Astrocyte (in vitro differentiated cells and primary cell): Measurements from ENCODE around the gene CD82. TPM values are rescaled to one million over a fixed set of nuclear protein-coding genes. Genes with fewer than 3 reads are reported as not detected.

Experiments used
- DNase-seq: peaks from one replicate; pipeline ENCODE4 v3.0.0-alpha.2; 2010; ENCODE audit warnings: low read depth
- FAIRE-seq: peaks from 2 replicates; lab custom pipeline; 2011; peaks lifted over from hg19 to GRCh38; lab: Jason Lieb, UNC
- H2AFZ ChIP-seq: 2 replicates; pipeline ENCODE4 v1.6.0; 2012; ENCODE audit warnings: low read depth, low read length, inconsistent platforms
- H3K27ac ChIP-seq: 2 replicates; pipeline ENCODE4 v1.5.1; 2011; ENCODE audit warnings: low read depth, low read length, inconsistent platforms
- H3K27me3 ChIP-seq: 2 replicates; pipeline ENCODE4 v1.6.0; 2011; ENCODE audit warnings: low read length, inconsistent platforms; ENCODE audit not compliant: insufficient read depth
- H3K36me3 ChIP-seq: 2 replicates; pipeline ENCODE4 v1.5.1; 2011; ENCODE audit warnings: low read length, inconsistent platforms; ENCODE audit not compliant: insufficient read depth
- H3K4me1 ChIP-seq: 2 replicates; pipeline ENCODE4 v1.5.1; 2011; ENCODE audit warnings: low read length, inconsistent platforms; ENCODE audit not compliant: insufficient read depth
- H3K4me2 ChIP-seq: 2 replicates; pipeline ENCODE4 v1.6.0; 2012; ENCODE audit warnings: low read length, inconsistent platforms
- H3K4me3 ChIP-seq: 2 replicates; pipeline ENCODE4 v1.5.1; 2011; ENCODE audit warnings: low read depth, mild to moderate bottlenecking, low read length, inconsistent platforms; ENCODE audit not compliant: insufficient read depth
- H3K79me2 ChIP-seq: 2 replicates; pipeline ENCODE4 v1.6.0; 2012; ENCODE audit warnings: mild to moderate bottlenecking, low read length, inconsistent platforms; ENCODE audit not compliant: insufficient read depth
- H3K9ac ChIP-seq: 2 replicates; pipeline ENCODE4 v1.6.0; 2012; ENCODE audit warnings: mild to moderate bottlenecking, low read length, inconsistent platforms
- H3K9me3 ChIP-seq: 2 replicates; pipeline ENCODE4 v1.5.1; 2012; ENCODE audit warnings: low read depth, mild to moderate bottlenecking, low read length, inconsistent platforms; ENCODE audit not compliant: insufficient read depth
- H4K20me1 ChIP-seq: 2 replicates; pipeline ENCODE4 v1.6.0; 2012; ENCODE audit warnings: low read length, inconsistent platforms; ENCODE audit not compliant: insufficient read depth
- H3K27ac Mint-ChIP-seq: one replicate; pipeline ENCODE4 v1.8.0; 2021; ENCODE audit warnings: mild to moderate bottlenecking, mixed read lengths; ENCODE audit not compliant: unreplicated experiment
- H3K27me3 Mint-ChIP-seq: one replicate; pipeline ENCODE4 v1.8.0; 2021; ENCODE audit warnings: low read depth, mixed read lengths; ENCODE audit not compliant: unreplicated experiment
- H3K36me3 Mint-ChIP-seq: one replicate; pipeline ENCODE4 v1.8.0; 2021; ENCODE audit warnings: low read depth, mixed read lengths; ENCODE audit not compliant: unreplicated experiment
- H3K4me1 Mint-ChIP-seq: one replicate; pipeline ENCODE4 v1.8.0; 2021; ENCODE audit warnings: low read depth, mixed read lengths; ENCODE audit not compliant: unreplicated experiment
- H3K4me3 Mint-ChIP-seq: one replicate; pipeline ENCODE4 v1.8.0; 2021; ENCODE audit warnings: mild to moderate bottlenecking, moderate library complexity, mixed read lengths; ENCODE audit not compliant: unreplicated experiment
- H3K9me3 Mint-ChIP-seq: one replicate; pipeline ENCODE4 v1.8.0; 2021; ENCODE audit warnings: mild to moderate bottlenecking, mixed read lengths; ENCODE audit not compliant: unreplicated experiment
- CTCF ChIP-seq: IDR thresholded peaks from 2 replicates; pipeline ENCODE4 v1.5.1; 2011; ENCODE audit warnings: low read depth, mild to moderate bottlenecking, inconsistent platforms, low read length, moderate library complexity; ENCODE audit not compliant: insufficient read depth
- EZH2 ChIP-seq: IDR thresholded peaks from 2 replicates; pipeline ENCODE4 v1.6.1; 2012; ENCODE audit warnings: mild to moderate bottlenecking, low read length, inconsistent platforms; ENCODE audit not compliant: insufficient read depth
- total RNA-seq: library from RNA; stranded (reverse); gene quantifications from 2 replicates; pipeline ENCODE4 v1.2.1, GENCODE V29; 2021

CD82 gene
- total RNA-seq, 1 donor from 2014 or later: 74.5 TPM

- no peak overlapping the region for H3K9ac ChIP-seq
- no peak overlapping the region for H3K4me3 Mint-ChIP-seq
- H3K9me3 Mint-ChIP-seq: no peaks in the 10 kb centered on the region
- H3K4me3 ChIP-seq: no peak overlapping the region
- peak overlapping the region; percentile 23 for H3K27ac Mint-ChIP-seq
- TF ChIP-seq CTCF (no peak), EZH2 (no peak)
- DNase-seq: no peak
- no peaks in the 10 kb centered on the region for H3K27me3 ChIP-seq
- H3K27ac ChIP-seq: no peak overlapping the region
- H3K79me2 ChIP-seq: no peaks in the 10 kb centered on the region
- no peaks in the 10 kb centered on the region for H3K9me3 ChIP-seq
- no peaks in the 10 kb centered on the region for H3K36me3 ChIP-seq
- H4K20me1 ChIP-seq: no peaks in the 10 kb centered on the region
- H2AFZ ChIP-seq: no peak overlapping the region
- H3K27me3 Mint-ChIP-seq: no peaks in the 10 kb centered on the region
- no peak overlapping the region for H3K4me2 ChIP-seq
- no peak for FAIRE-seq
- peaks cover 7% of the 10 kb centered on the region for H3K36me3 Mint-ChIP-seq
- H3K4me1 Mint-ChIP-seq: peaks cover 46% of the 10 kb centered on the region
- peaks cover 34% of the 10 kb centered on the region for H3K4me1 ChIP-seq
These were observed 2.5 kb upstream of the CD82 start for GRCh38 chr11:44562845-44563460.

- peak overlapping the region; percentile 89 for H3K4me2 ChIP-seq
- H3K4me1 ChIP-seq: peaks cover 42% of the 10 kb centered on the region
- H3K4me1 Mint-ChIP-seq: peaks cover 54% of the 10 kb centered on the region
- H3K9ac ChIP-seq: peak overlapping the region; percentile 86
- H3K27me3 Mint-ChIP-seq: no peaks in the 10 kb centered on the region
- no peaks in the 10 kb centered on the region for H3K9me3 Mint-ChIP-seq
- H2AFZ ChIP-seq: no peak overlapping the region
- no peaks in the 10 kb centered on the region for H3K9me3 ChIP-seq
- H3K27me3 ChIP-seq: no peaks in the 10 kb centered on the region
- no peaks in the 10 kb centered on the region for H3K79me2 ChIP-seq
- DNase-seq: peak; percentile 71
- no peak for TF ChIP-seq CTCF
- TF ChIP-seq EZH2: no peak
- no peaks in the 10 kb centered on the region for H4K20me1 ChIP-seq
- no peak overlapping the region for H3K4me3 ChIP-seq
- peak; percentile 43 for FAIRE-seq
- peak overlapping the region; percentile 2 for H3K27ac Mint-ChIP-seq
- peak overlapping the region; percentile 91 for H3K27ac ChIP-seq
- H3K4me3 Mint-ChIP-seq: peak overlapping the region; percentile 46
- H3K36me3 ChIP-seq: no peaks in the 10 kb centered on the region
- H3K36me3 Mint-ChIP-seq: peaks cover 7% of the 10 kb centered on the region
These were observed 1.8 kb upstream of the CD82 start for GRCh38 chr11:44563711-44564110.

- FAIRE-seq: no peak
- H2AFZ ChIP-seq: peak overlapping the region; percentile 87
These were observed 1.3 kb upstream of the CD82 start for GRCh38 chr11:44564166-44564565.

More at GRCh38 chr11:44564166-44564565, 1.3 kb upstream of the CD82 start:
- Histone ChIP-seq H3K79me2 (no peaks in the 10 kb centered on the region), H3K9ac (peak overlapping the region; percentile 86), H4K20me1 (no peaks in the 10 kb centered on the region), H3K36me3 (no peaks in the 10 kb centered on the region), H3K4me2 (peak overlapping the region; percentile 89), H3K9me3 (no peaks in the 10 kb centered on the region), H3K4me3 (peak overlapping the region; percentile 55), H3K27me3 (no peaks in the 10 kb centered on the region), H3K27ac (peak overlapping the region; percentile 91), H3K4me1 (peaks cover 46% of the 10 kb centered on the region)
- TF ChIP-seq EZH2: no peak
- TF ChIP-seq CTCF: no peak
- Mint-ChIP-seq H3K27ac (peak overlapping the region; percentile 83), H3K27me3 (no peaks in the 10 kb centered on the region), H3K4me1 (peaks cover 55% of the 10 kb centered on the region), H3K9me3 (no peaks in the 10 kb centered on the region), H3K4me3 (no peak overlapping the region), H3K36me3 (peaks cover 7% of the 10 kb centered on the region)
- peak; percentile 22 for DNase-seq
